ENCODE measurements around the gene MYRIP.

DNA sequence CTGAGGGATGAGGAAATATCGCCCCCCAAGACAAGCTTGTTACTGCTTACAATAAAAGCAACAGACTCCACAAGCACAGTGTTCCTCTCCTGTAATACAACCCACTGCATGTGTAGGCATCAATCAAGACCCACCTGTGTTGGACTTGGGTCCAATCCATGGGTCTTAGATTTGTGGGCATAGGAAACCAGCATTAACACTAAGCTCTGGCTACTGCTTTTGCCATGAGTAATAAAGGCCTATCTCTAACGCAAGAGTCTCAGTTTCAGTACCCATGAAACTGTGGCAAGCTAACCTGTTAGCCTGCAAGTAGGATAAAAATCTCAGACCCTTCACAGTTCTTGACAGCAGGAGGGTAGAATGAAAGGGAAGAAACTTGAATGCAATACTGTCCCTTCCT, 494.9 kb downstream of the MYRIP start:
- TF ChIP-seq POLR2AphosphoS5 (IDR thresholded peaks at IDR 0.05) = no peak
- TF ChIP-seq, protein P1, sequence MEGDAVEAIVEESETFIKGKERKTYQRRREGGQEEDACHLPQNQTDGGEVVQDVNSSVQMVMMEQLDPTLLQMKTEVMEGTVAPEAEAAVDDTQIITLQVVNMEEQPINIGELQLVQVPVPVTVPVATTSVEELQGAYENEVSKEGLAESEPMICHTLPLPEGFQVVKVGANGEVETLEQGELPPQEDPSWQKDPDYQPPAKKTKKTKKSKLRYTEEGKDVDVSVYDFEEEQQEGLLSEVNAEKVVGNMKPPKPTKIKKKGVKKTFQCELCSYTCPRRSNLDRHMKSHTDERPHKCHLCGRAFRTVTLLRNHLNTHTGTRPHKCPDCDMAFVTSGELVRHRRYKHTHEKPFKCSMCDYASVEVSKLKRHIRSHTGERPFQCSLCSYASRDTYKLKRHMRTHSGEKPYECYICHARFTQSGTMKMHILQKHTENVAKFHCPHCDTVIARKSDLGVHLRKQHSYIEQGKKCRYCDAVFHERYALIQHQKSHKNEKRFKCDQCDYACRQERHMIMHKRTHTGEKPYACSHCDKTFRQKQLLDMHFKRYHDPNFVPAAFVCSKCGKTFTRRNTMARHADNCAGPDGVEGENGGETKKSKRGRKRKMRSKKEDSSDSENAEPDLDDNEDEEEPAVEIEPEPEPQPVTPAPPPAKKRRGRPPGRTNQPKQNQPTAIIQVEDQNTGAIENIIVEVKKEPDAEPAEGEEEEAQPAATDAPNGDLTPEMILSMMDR (IDR thresholded peaks at IDR 0.05) = no peak
